WTC11 (cell line): ENCODE data around the gene TIAM2. TPM values are rescaled to one million over a fixed set of nuclear protein-coding genes. Genes with fewer than 3 reads are reported as not detected.
A peak's percentile ranks its signal among the peaks of the same experiment; 100 is the strongest.

Experiments
- ATAC-seq: fragments of 200-7000 bp; cut with Tn5 transposase; 2 replicates; pipeline ENCODE4 v1.10.0; 2021; ENCODE audit warnings: mild to moderate bottlenecking, moderate library complexity
- CTCF ChIA-PET: fragments of 300-600 bp; sonication (Branson Sonifier 250); formaldehyde crosslinking; loops from one replicate; lab custom pipeline; 2021; ENCODE audit warnings: antibody characterized with exemption; lab: Charles Lee
- POLR2A ChIA-PET: fragments of 350-600 bp; sonication (Branson Sonifier 250); formaldehyde crosslinking; loops from one replicate; lab custom pipeline; 2021; ENCODE audit warnings: antibody characterized with exemption; lab: Charles Lee
- DNase-seq: peaks from one replicate; pipeline ENCODE4 v3.0.0; 2021; ENCODE audit warnings: low spot score
- H3K27ac Mint-ChIP-seq: 2 replicates; pipeline ENCODE4 v1.8.0; 2021; ENCODE audit warnings: mixed read lengths
- H3K27me3 Mint-ChIP-seq: 2 replicates; pipeline ENCODE4 v1.8.0; 2021; ENCODE audit warnings: low read depth, mild to moderate bottlenecking, moderate library complexity, mixed read lengths
- H3K36me3 Mint-ChIP-seq: 2 replicates; pipeline ENCODE4 v1.8.0; 2021; ENCODE audit warnings: mixed read lengths
- H3K4me1 Mint-ChIP-seq: 2 replicates; pipeline ENCODE4 v1.8.0; 2022; ENCODE audit warnings: mixed read lengths
- H3K4me3 Mint-ChIP-seq: 2 replicates; pipeline ENCODE4 v1.8.0; 2021; ENCODE audit warnings: mild to moderate bottlenecking, moderate library complexity, mixed read lengths
- H3K9me3 Mint-ChIP-seq: 2 replicates; pipeline ENCODE4 v1.8.0; 2021; ENCODE audit warnings: mixed read lengths
- ATF1 ChIP-seq: sonication (generic); formaldehyde crosslinking; IDR thresholded peaks from 2 replicates; pipeline ENCODE4 v1.8.1; 2023; ENCODE audit warnings: mild to moderate bottlenecking, moderate library complexity, missing genetic modification reagents
- ETV6 ChIP-seq: sonication (generic); formaldehyde crosslinking; IDR thresholded peaks from 2 replicates; pipeline ENCODE4 v1.8.1; 2022; ENCODE audit warnings: mild to moderate bottlenecking, missing genetic modification reagents
- GABPB1 ChIP-seq: sonication (generic); formaldehyde crosslinking; IDR thresholded peaks from 2 replicates; pipeline ENCODE4 v1.8.1; 2023; ENCODE audit warnings: mild to moderate bottlenecking, missing genetic modification reagents
- MYBL2 ChIP-seq: sonication (generic); formaldehyde crosslinking; IDR thresholded peaks from 2 replicates; pipeline ENCODE4 v1.8.1; 2023; ENCODE audit warnings: mild to moderate bottlenecking, moderate library complexity, missing genetic modification reagents
- NFYB ChIP-seq: sonication (generic); formaldehyde crosslinking; conservative IDR thresholded peaks from 2 replicates; pipeline ENCODE4 v1.8.0; 2022; ENCODE audit warnings: low read depth, missing genetic modification reagents
- RELA ChIP-seq: sonication (generic); formaldehyde crosslinking; IDR thresholded peaks from 2 replicates; pipeline ENCODE4 v1.8.1; 2022; ENCODE audit warnings: missing genetic modification reagents, mild to moderate bottlenecking, borderline replicate concordance
- RORB ChIP-seq: fragments of 250-450 bp; sonication (Bioruptor Pico); IDR thresholded peaks from 2 replicates; pipeline ENCODE4 v1.9.0; 2021; ENCODE audit warnings: mild to moderate bottlenecking
- ZNF396 ChIP-seq: fragments of 250-450 bp; sonication (Bioruptor Pico); IDR thresholded peaks from 2 replicates; pipeline ENCODE4 v1.8.0; 2021; ENCODE audit warnings: mild to moderate bottlenecking, moderate library complexity, borderline replicate concordance
- ZNF671 ChIP-seq: fragments of 250-450 bp; sonication (Bioruptor Pico); IDR thresholded peaks from 2 replicates; pipeline ENCODE4 v1.8.0; 2021; ENCODE audit warnings: mild to moderate bottlenecking
- total RNA-seq: library from RNA; stranded (reverse); gene quantifications from 3 replicates; pipeline ENCODE4 v1.2.3, GENCODE V29; 2021
- TF ChIP-seq, protein P1 (sequence below): fragments of 250-450 bp; sonication (Bioruptor Pico); IDR thresholded peaks from 2 replicates; pipeline ENCODE4 v1.9.0; 2021; ENCODE audit warnings: mild to moderate bottlenecking
- TF ChIP-seq, protein P2 (sequence below): fragments of 250-450 bp; sonication (Bioruptor Pico); IDR thresholded peaks from 2 replicates; pipeline ENCODE4 v2.1.2; 2022; ENCODE audit warnings: mild to moderate bottlenecking, moderate library complexity
- TF ChIP-seq, protein P3 (sequence below): sonication (generic); formaldehyde crosslinking; IDR thresholded peaks from 2 replicates; pipeline ENCODE4 v1.8.1; 2022; ENCODE audit warnings: mild to moderate bottlenecking, missing genetic modification reagents, moderate library complexity, borderline replicate concordance
- TF ChIP-seq, protein P4 (sequence below): sonication (generic); formaldehyde crosslinking; IDR thresholded peaks from 2 replicates; pipeline ENCODE4 v1.8.1; 2023; ENCODE audit warnings: mild to moderate bottlenecking, missing genetic modification reagents
- TF ChIP-seq, protein P5 (sequence below): fragments of 250-450 bp; sonication (Bioruptor Pico); IDR thresholded peaks from 2 replicates; pipeline ENCODE4 v1.9.0; 2021; ENCODE audit warnings: mild to moderate bottlenecking
- TF ChIP-seq, protein P6 (sequence below): fragments of 250-450 bp; sonication (Bioruptor Pico); IDR thresholded peaks from 2 replicates; pipeline ENCODE4 v1.9.0; 2021; ENCODE audit warnings: mild to moderate bottlenecking, borderline replicate concordance
- TF ChIP-seq, protein P7 (sequence below): sonication (generic); formaldehyde crosslinking; IDR thresholded peaks from 2 replicates; pipeline ENCODE4 v1.8.1; 2023; ENCODE audit warnings: mild to moderate bottlenecking, missing genetic modification reagents, borderline replicate concordance

Gene TIAM2
- total RNA-seq, 1 experiment from 2014 or later, result 15.1 TPM

DNA sequence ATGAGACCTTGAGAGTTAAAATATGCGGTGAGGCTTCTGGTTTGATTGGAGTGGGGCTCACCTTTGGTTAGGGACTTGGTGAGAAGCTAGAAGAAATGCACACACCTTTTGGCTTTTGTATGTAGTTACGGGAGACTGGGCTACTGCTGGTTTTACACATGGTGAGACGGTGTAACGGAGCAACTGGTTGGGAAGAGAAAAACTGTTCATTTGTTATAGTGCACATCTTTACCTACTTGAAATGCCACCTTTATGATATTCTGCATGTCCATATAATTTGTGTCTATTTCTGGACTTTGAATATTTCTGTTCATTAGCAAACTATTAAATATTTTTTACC lies 31.6 kb downstream of the TIAM2 start (continued):
- TF ChIP-seq ATF1 (CRISPR knock-in tag) (no peak), MYBL2 (CRISPR knock-in tag) (no peak), RORB (CRISPR knock-in tag) (no peak), RELA (CRISPR knock-in tag) (no peak), ETV6 (CRISPR knock-in tag) (no peak)
- TF ChIP-seq, protein P1, sequence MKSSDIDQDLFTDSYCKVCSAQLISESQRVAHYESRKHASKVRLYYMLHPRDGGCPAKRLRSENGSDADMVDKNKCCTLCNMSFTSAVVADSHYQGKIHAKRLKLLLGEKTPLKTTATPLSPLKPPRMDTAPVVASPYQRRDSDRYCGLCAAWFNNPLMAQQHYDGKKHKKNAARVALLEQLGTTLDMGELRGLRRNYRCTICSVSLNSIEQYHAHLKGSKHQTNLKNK, result no peak

DNA sequence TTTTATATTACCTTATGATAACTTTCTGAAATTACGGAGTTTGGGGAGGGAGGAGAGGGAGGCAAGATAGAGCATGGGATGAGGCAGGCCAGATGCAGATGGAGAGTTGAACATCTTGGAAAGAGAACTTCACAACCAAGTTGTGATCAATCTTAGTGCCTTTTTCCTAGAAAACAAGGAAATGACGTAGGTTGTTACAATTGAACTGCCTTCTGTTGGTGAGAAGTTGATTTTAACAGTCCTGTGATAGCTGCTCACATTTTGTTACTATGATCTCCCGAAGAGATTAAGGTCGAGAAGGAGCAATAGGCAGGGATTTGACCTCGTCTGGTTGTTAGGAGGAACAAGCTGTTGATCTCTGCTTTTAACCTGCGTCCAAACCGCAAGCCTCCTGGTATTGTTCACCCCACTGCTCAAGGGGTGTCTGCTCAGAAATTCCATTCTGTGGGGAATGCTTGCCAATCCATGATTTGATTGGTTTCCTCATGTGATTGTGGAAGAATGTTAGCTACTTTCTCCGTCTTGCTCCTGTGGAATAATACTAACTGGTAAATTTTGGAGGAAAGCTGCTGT lies 35.1 kb downstream of the TIAM2 start:
- H3K4me1 Mint-ChIP-seq, result peaks cover 12% of the 10 kb centered on the region
- ATAC-seq, result no peak
- TF ChIP-seq, protein P2, sequence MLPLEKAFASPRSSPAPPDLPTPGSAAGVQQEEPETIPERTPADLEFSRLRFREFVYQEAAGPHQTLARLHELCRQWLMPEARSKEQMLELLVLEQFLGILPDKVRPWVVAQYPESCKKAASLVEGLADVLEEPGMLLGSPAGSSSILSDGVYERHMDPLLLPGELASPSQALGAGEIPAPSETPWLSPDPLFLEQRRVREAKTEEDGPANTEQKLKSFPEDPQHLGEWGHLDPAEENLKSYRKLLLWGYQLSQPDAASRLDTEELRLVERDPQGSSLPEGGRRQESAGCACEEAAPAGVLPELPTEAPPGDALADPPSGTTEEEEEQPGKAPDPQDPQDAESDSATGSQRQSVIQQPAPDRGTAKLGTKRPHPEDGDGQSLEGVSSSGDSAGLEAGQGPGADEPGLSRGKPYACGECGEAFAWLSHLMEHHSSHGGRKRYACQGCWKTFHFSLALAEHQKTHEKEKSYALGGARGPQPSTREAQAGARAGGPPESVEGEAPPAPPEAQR (CRISPR knock-in tag), result no peak
- TF ChIP-seq, protein P3, sequence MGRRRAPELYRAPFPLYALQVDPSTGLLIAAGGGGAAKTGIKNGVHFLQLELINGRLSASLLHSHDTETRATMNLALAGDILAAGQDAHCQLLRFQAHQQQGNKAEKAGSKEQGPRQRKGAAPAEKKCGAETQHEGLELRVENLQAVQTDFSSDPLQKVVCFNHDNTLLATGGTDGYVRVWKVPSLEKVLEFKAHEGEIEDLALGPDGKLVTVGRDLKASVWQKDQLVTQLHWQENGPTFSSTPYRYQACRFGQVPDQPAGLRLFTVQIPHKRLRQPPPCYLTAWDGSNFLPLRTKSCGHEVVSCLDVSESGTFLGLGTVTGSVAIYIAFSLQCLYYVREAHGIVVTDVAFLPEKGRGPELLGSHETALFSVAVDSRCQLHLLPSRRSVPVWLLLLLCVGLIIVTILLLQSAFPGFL, result no peak
- TF ChIP-seq GABPB1 (CRISPR knock-in tag), result no peak
- TF ChIP-seq, protein P4, sequence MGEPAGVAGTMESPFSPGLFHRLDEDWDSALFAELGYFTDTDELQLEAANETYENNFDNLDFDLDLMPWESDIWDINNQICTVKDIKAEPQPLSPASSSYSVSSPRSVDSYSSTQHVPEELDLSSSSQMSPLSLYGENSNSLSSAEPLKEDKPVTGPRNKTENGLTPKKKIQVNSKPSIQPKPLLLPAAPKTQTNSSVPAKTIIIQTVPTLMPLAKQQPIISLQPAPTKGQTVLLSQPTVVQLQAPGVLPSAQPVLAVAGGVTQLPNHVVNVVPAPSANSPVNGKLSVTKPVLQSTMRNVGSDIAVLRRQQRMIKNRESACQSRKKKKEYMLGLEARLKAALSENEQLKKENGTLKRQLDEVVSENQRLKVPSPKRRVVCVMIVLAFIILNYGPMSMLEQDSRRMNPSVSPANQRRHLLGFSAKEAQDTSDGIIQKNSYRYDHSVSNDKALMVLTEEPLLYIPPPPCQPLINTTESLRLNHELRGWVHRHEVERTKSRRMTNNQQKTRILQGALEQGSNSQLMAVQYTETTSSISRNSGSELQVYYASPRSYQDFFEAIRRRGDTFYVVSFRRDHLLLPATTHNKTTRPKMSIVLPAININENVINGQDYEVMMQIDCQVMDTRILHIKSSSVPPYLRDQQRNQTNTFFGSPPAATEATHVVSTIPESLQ (CRISPR knock-in tag), result no peak
- TF ChIP-seq, protein P5, sequence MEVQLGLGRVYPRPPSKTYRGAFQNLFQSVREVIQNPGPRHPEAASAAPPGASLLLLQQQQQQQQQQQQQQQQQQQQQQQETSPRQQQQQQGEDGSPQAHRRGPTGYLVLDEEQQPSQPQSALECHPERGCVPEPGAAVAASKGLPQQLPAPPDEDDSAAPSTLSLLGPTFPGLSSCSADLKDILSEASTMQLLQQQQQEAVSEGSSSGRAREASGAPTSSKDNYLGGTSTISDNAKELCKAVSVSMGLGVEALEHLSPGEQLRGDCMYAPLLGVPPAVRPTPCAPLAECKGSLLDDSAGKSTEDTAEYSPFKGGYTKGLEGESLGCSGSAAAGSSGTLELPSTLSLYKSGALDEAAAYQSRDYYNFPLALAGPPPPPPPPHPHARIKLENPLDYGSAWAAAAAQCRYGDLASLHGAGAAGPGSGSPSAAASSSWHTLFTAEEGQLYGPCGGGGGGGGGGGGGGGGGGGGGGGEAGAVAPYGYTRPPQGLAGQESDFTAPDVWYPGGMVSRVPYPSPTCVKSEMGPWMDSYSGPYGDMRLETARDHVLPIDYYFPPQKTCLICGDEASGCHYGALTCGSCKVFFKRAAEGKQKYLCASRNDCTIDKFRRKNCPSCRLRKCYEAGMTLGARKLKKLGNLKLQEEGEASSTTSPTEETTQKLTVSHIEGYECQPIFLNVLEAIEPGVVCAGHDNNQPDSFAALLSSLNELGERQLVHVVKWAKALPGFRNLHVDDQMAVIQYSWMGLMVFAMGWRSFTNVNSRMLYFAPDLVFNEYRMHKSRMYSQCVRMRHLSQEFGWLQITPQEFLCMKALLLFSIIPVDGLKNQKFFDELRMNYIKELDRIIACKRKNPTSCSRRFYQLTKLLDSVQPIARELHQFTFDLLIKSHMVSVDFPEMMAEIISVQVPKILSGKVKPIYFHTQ, result no peak
- TF ChIP-seq ZNF671 (CRISPR knock-in tag), result no peak
- TF ChIP-seq, all 79 proteins: peak for 0
- POLR2A ChIA-PET, result no interaction called here
- Mint-ChIP-seq H3K27me3 (no peaks in the 10 kb centered on the region), H3K27ac (peak overlapping the region; percentile 63), H3K36me3 (peaks cover 13% of the 10 kb centered on the region), H3K4me3 (no peak overlapping the region), H3K9me3 (peaks cover 9% of the 10 kb centered on the region)
- CTCF ChIA-PET, result no interaction called here
- no peak for DNase-seq

DNA sequence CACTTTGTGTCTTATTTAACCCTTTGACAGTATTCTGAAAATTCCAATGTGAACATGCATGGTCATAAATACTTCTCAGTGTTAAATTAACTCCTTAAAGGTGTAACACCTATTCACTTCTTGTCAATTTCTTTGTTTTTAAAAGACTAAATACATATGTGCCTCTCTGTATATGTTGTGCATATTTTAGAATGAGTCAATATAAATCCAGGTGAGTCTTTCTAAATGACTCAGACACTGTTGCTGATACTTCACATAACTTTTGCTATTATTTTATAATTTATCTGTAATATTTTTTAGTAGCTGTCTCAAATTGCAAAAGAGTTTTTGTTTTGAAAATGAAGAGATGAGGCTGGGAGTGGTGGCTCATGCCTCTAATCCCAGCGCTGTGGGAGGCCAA lies 36.0 kb downstream of the TIAM2 start:
- CTCF ChIA-PET, result no interaction called here
- Mint-ChIP-seq H3K27ac (no peak overlapping the region), H3K9me3 (peaks cover 9% of the 10 kb centered on the region), H3K36me3 (peaks cover 13% of the 10 kb centered on the region), H3K4me3 (no peak overlapping the region), H3K27me3 (no peaks in the 10 kb centered on the region), H3K4me1 (peaks cover 14% of the 10 kb centered on the region)
- POLR2A ChIA-PET, result no interaction called here
- DNase-seq (no peak), ATAC-seq (no peak)
- TF ChIP-seq, protein P6, sequence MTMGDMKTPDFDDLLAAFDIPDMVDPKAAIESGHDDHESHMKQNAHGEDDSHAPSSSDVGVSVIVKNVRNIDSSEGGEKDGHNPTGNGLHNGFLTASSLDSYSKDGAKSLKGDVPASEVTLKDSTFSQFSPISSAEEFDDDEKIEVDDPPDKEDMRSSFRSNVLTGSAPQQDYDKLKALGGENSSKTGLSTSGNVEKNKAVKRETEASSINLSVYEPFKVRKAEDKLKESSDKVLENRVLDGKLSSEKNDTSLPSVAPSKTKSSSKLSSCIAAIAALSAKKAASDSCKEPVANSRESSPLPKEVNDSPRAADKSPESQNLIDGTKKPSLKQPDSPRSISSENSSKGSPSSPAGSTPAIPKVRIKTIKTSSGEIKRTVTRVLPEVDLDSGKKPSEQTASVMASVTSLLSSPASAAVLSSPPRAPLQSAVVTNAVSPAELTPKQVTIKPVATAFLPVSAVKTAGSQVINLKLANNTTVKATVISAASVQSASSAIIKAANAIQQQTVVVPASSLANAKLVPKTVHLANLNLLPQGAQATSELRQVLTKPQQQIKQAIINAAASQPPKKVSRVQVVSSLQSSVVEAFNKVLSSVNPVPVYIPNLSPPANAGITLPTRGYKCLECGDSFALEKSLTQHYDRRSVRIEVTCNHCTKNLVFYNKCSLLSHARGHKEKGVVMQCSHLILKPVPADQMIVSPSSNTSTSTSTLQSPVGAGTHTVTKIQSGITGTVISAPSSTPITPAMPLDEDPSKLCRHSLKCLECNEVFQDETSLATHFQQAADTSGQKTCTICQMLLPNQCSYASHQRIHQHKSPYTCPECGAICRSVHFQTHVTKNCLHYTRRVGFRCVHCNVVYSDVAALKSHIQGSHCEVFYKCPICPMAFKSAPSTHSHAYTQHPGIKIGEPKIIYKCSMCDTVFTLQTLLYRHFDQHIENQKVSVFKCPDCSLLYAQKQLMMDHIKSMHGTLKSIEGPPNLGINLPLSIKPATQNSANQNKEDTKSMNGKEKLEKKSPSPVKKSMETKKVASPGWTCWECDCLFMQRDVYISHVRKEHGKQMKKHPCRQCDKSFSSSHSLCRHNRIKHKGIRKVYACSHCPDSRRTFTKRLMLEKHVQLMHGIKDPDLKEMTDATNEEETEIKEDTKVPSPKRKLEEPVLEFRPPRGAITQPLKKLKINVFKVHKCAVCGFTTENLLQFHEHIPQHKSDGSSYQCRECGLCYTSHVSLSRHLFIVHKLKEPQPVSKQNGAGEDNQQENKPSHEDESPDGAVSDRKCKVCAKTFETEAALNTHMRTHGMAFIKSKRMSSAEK, result no peak
- no peak for TF ChIP-seq NFYB (CRISPR knock-in tag)
- no peak for TF ChIP-seq ZNF396 (CRISPR knock-in tag)
- TF ChIP-seq, protein P7, sequence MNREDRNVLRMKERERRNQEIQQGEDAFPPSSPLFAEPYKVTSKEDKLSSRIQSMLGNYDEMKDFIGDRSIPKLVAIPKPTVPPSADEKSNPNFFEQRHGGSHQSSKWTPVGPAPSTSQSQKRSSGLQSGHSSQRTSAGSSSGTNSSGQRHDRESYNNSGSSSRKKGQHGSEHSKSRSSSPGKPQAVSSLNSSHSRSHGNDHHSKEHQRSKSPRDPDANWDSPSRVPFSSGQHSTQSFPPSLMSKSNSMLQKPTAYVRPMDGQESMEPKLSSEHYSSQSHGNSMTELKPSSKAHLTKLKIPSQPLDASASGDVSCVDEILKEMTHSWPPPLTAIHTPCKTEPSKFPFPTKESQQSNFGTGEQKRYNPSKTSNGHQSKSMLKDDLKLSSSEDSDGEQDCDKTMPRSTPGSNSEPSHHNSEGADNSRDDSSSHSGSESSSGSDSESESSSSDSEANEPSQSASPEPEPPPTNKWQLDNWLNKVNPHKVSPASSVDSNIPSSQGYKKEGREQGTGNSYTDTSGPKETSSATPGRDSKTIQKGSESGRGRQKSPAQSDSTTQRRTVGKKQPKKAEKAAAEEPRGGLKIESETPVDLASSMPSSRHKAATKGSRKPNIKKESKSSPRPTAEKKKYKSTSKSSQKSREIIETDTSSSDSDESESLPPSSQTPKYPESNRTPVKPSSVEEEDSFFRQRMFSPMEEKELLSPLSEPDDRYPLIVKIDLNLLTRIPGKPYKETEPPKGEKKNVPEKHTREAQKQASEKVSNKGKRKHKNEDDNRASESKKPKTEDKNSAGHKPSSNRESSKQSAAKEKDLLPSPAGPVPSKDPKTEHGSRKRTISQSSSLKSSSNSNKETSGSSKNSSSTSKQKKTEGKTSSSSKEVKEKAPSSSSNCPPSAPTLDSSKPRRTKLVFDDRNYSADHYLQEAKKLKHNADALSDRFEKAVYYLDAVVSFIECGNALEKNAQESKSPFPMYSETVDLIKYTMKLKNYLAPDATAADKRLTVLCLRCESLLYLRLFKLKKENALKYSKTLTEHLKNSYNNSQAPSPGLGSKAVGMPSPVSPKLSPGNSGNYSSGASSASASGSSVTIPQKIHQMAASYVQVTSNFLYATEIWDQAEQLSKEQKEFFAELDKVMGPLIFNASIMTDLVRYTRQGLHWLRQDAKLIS (CRISPR knock-in tag), result no peak
